SK-N-SH treated with all-trans-retinoic acid at 6 μM for 48 hours (cell line): ENCODE data around the gene RASL11B.

Source experiments
- ATAC-seq: fragments of 200-7000 bp; cut with Tn5 transposase; 3 replicates; pipeline ENCODE4 v1.9.1; 2020; ENCODE audit warnings: mild to moderate bottlenecking, moderate library complexity
- BACH2 ChIP-seq: fragments of 250-450 bp; sonication (Bioruptor Pico); IDR thresholded peaks from 2 replicates; pipeline ENCODE4 v1.9.0; 2021; ENCODE audit warnings: mild to moderate bottlenecking, borderline replicate concordance
- CREB5 ChIP-seq: fragments of 250-450 bp; sonication (Bioruptor Pico); IDR thresholded peaks from 2 replicates; pipeline ENCODE4 v1.5.1; 2020; ENCODE audit warnings: low read depth, mild to moderate bottlenecking, moderate library complexity
- CSDC2 ChIP-seq: fragments of 250-450 bp; sonication (Bioruptor Pico); IDR thresholded peaks from 2 replicates; pipeline ENCODE4 v1.5.0; 2020; ENCODE audit warnings: mild to moderate bottlenecking, moderate library complexity
- CSRNP3 ChIP-seq: fragments of 250-450 bp; sonication (Bioruptor Pico); IDR thresholded peaks from 2 replicates; pipeline ENCODE4 v1.5.1; 2021; ENCODE audit warnings: mild to moderate bottlenecking, moderate library complexity
- ESRRG ChIP-seq: fragments of 250-450 bp; sonication (Bioruptor Pico); IDR thresholded peaks from 2 replicates; pipeline ENCODE4 v1.6.1; 2021; ENCODE audit warnings: mild to moderate bottlenecking
- GLIS3 ChIP-seq: fragments of 250-450 bp; sonication (Bioruptor Pico); IDR thresholded peaks from 2 replicates; pipeline ENCODE4 v1.5.0; 2020; ENCODE audit warnings: mild to moderate bottlenecking, moderate library complexity
- ISL1 ChIP-seq: fragments of 250-450 bp; sonication (Bioruptor Pico); IDR thresholded peaks from 2 replicates; pipeline ENCODE4 v2.1.2; 2022; ENCODE audit warnings: mild to moderate bottlenecking, moderate library complexity
- OSR1 ChIP-seq: fragments of 250-450 bp; sonication (Bioruptor Pico); IDR thresholded peaks from 2 replicates; pipeline ENCODE4 v1.8.0; 2022; ENCODE audit warnings: moderate library complexity, mild to moderate bottlenecking, inconsistent platforms
- PATZ1 ChIP-seq: fragments of 250-450 bp; sonication (Bioruptor Pico); IDR thresholded peaks from 2 replicates; pipeline ENCODE4 v1.8.0; 2020; ENCODE audit warnings: mild to moderate bottlenecking, moderate library complexity, borderline replicate concordance
- POU6F1 ChIP-seq: fragments of 250-450 bp; sonication (Bioruptor Pico); IDR thresholded peaks from 2 replicates; pipeline ENCODE4 v1.8.0; 2021; ENCODE audit warnings: low read depth, mild to moderate bottlenecking, moderate library complexity, borderline replicate concordance
- RARB ChIP-seq: fragments of 250-450 bp; sonication (Bioruptor Pico); IDR thresholded peaks from 2 replicates; pipeline ENCODE4 v1.8.0; 2021; ENCODE audit warnings: mild to moderate bottlenecking, moderate library complexity
- TCF4 ChIP-seq: fragments of 250-450 bp; sonication (Bioruptor Pico); IDR thresholded peaks from 2 replicates; pipeline ENCODE4 v1.8.0; 2021; ENCODE audit warnings: mild to moderate bottlenecking, moderate library complexity, borderline replicate concordance
- TOX ChIP-seq: fragments of 250-450 bp; sonication (Bioruptor Pico); IDR thresholded peaks from 2 replicates; pipeline ENCODE4 v1.8.0; 2021; ENCODE audit warnings: mild to moderate bottlenecking, moderate library complexity, borderline replicate concordance
- TSHZ2 ChIP-seq: fragments of 250-450 bp; sonication (Bioruptor Pico); IDR thresholded peaks from 2 replicates; pipeline ENCODE4 v1.5.0; 2020; ENCODE audit warnings: mild to moderate bottlenecking, moderate library complexity
- ZC3H10 ChIP-seq: fragments of 250-450 bp; sonication (Bioruptor Pico); IDR thresholded peaks from 2 replicates; pipeline ENCODE4 v1.5.1; 2021; ENCODE audit warnings: mild to moderate bottlenecking, moderate library complexity
- ZFP3 ChIP-seq: fragments of 250-450 bp; sonication (Bioruptor Pico); IDR thresholded peaks from 2 replicates; pipeline ENCODE4 v1.5.0; 2020; ENCODE audit warnings: mild to moderate bottlenecking, moderate library complexity
- ZFP30 ChIP-seq: fragments of 450-650 bp; formaldehyde crosslinking; IDR thresholded peaks from 2 replicates; pipeline ENCODE4 v1.5.0; 2022; ENCODE audit warnings: mild to moderate bottlenecking, moderate library complexity
- ZNF565 ChIP-seq: fragments of 450-650 bp; formaldehyde crosslinking; conservative IDR thresholded peaks from 2 replicates; pipeline ENCODE4 v1.5.0; 2020; ENCODE audit warnings: low read depth, mild to moderate bottlenecking, moderate library complexity
- ZNF70 ChIP-seq: fragments of 450-650 bp; formaldehyde crosslinking; IDR thresholded peaks from 2 replicates; pipeline ENCODE4 v1.5.0; 2020; ENCODE audit warnings: mild to moderate bottlenecking, moderate library complexity
- ZNF8 ChIP-seq: fragments of 450-650 bp; formaldehyde crosslinking; IDR thresholded peaks from 2 replicates; pipeline ENCODE4 v1.5.0; 2020; ENCODE audit warnings: mild to moderate bottlenecking, moderate library complexity

Gene RASL11B

GRCh38 chr4:52843351-52843750, 18.8 kb upstream of the RASL11B start:
- TF ChIP-seq TSHZ2 (CRISPR knock-in tag), result no peak
- TF ChIP-seq ESRRG (CRISPR knock-in tag), result no peak
- no peak for TF ChIP-seq RARB (CRISPR knock-in tag)
- ATAC-seq, result no peak

- TF ChIP-seq ZFP30 (CRISPR knock-in tag), result no peak
- no peak for TF ChIP-seq CSRNP3 (CRISPR knock-in tag)
- TF ChIP-seq ZNF8 (CRISPR knock-in tag), result no peak
- TF ChIP-seq OSR1 (CRISPR knock-in tag), result no peak
- TF ChIP-seq ZNF565 (CRISPR knock-in tag), result no peak
- TF ChIP-seq PATZ1 (CRISPR knock-in tag), result no peak
- TF ChIP-seq POU6F1 (CRISPR knock-in tag), result no peak
- TF ChIP-seq ZFP3 (CRISPR knock-in tag), result no peak
- ATAC-seq, result no peak
These were observed 18.2 kb upstream of the RASL11B start for GRCh38 chr4:52843958-52844357.

GRCh38 chr4:52844596-52844995, 17.5 kb upstream of the RASL11B start:
- TF ChIP-seq TSHZ2 (CRISPR knock-in tag) (no peak), CSDC2 (CRISPR knock-in tag) (no peak), BACH2 (CRISPR knock-in tag) (no peak), ISL1 (CRISPR knock-in tag) (no peak), GLIS3 (CRISPR knock-in tag) (no peak), OSR1 (CRISPR knock-in tag) (no peak), CREB5 (CRISPR knock-in tag) (no peak), ZNF70 (CRISPR knock-in tag) (no peak), RARB (CRISPR knock-in tag) (no peak), ZC3H10 (no peak), TOX (CRISPR knock-in tag) (no peak), TCF4 (CRISPR knock-in tag) (no peak), ESRRG (CRISPR knock-in tag) (no peak), ZFP3 (CRISPR knock-in tag) (no peak)
- no peak for ATAC-seq
